ENCODE measurements around the gene CHAD. TPM values are rescaled to one million over a fixed set of nuclear protein-coding genes. Genes with fewer than 3 reads are reported as not detected.

CHAD gene
- total RNA-seq, 1 experiment from 2014 or later: not detected

GRCh38 chr17:50501054-50501453 lies 32.4 kb upstream of the CHAD start:
- ATAC-seq (no peak), DNase-seq (ENCODE audit: low read depth, low spot score) (no peak)
- Histone ChIP-seq H3K9me3 (ENCODE audit: control insufficient read depth, insufficient read depth, low read depth, low read length) (no peaks in the 10 kb centered on the region), H3K36me3 (ENCODE audit: control insufficient read depth, insufficient read depth, low read length) (no peaks in the 10 kb centered on the region), H3K27ac (ENCODE audit: low read length) (no peak overlapping the region), H3K27me3 (ENCODE audit: control insufficient read depth, insufficient read depth, low read length) (no peaks in the 10 kb centered on the region), H3K4me3 (ENCODE audit: low read depth in 2 of 2, low read length in 2 of 2) (no peak overlapping the region), H3K4me1 (ENCODE audit: control insufficient read depth, insufficient read depth, low read length) (no peaks in the 10 kb centered on the region)
- TF ChIP-seq CTCF (IDR thresholded peaks at IDR 0.05) (peak; percentile 79), POLR2AphosphoS5 (IDR thresholded peaks at IDR 0.05; ENCODE audit: low read depth, low read length) (no peak)
- POLR2A ChIA-PET: interaction anchor here (0.6 kb wide), 1 partner anchor 351 kb away, joined by 4 read pairs; no protein-coding TSS in a partner anchor
- in situ Hi-C loops (cut with HindIII; ENCODE audit: low pct_unique_long_range_greater_than_20kb, low sequenced_read_pairs) (no loop called here), intact Hi-C loops (cut with micrococcal nuclease; ENCODE audit: unreplicated experiment) (no loop called here)
- BruUV-seq (replicated peaks): no TSS peak
- CTCF ChIA-PET: interaction anchor here (0.6 to 1.5 kb wide), 4 partner anchors 17 to 66 kb away, joined by 3 to 8 read pairs (median 6); no protein-coding TSS in a partner anchor

GRCh38 chr17:50499721-50500120 lies 31.0 kb upstream of the CHAD start:
- POLR2A ChIA-PET: no interaction called here
- Histone ChIP-seq H3K36me3 (ENCODE audit: control insufficient read depth, insufficient read depth, low read length) (no peaks in the 10 kb centered on the region), H3K4me3 (ENCODE audit: low read depth in 2 of 2, low read length in 2 of 2) (no peak overlapping the region), H3K27me3 (ENCODE audit: control insufficient read depth, insufficient read depth, low read length) (no peaks in the 10 kb centered on the region), H3K27ac (ENCODE audit: low read length) (no peak overlapping the region), H3K9me3 (ENCODE audit: control insufficient read depth, insufficient read depth, low read depth, low read length) (no peaks in the 10 kb centered on the region), H3K4me1 (ENCODE audit: control insufficient read depth, insufficient read depth, low read length) (no peaks in the 10 kb centered on the region)
- TF ChIP-seq TCF7L2 (IDR thresholded peaks at IDR 0.05; ENCODE audit: low read depth, low read length): no peak
- TF ChIP-seq POLR2AphosphoS5 (IDR thresholded peaks at IDR 0.05; ENCODE audit: low read depth, low read length): no peak
- no peak for TF ChIP-seq SIN3A (IDR thresholded peaks at IDR 0.05; ENCODE audit: borderline replicate concordance, insufficient read depth, low read depth, low read length)
- TF ChIP-seq REST (IDR thresholded peaks at IDR 0.05; ENCODE audit: insufficient read depth in 1 of 2, low read depth in 2 of 2, low read length in 1 of 2): no peak
- TF ChIP-seq CTCF (IDR thresholded peaks at IDR 0.05): no peak
- in situ Hi-C loops (cut with HindIII; ENCODE audit: low pct_unique_long_range_greater_than_20kb, low sequenced_read_pairs): no loop called here
- no peak for DNase-seq (ENCODE audit: low read depth, low spot score)
- BruUV-seq (replicated peaks): no TSS peak
- ATAC-seq: no peak
- intact Hi-C loops (cut with micrococcal nuclease; ENCODE audit: unreplicated experiment): no loop called here
- CTCF ChIA-PET: no interaction called here

Data from Panc1 (cell line).